HG03565 (cell line): ENCODE results near the gene EPB41L3.
A peak's percentile ranks its signal among the peaks of the same experiment; 100 is the strongest.

ENCODE experiments used
- ATAC-seq: cut with Tn5 transposase; IDR thresholded peaks from one replicate; pipeline ENCODE4 v1.9.1; 2021; ENCODE audit warnings: mild to moderate bottlenecking, moderate library complexity; ENCODE audit not compliant: unreplicated experiment

EPB41L3 gene

GRCh38 chr18:5456577-5457461, 87.0 kb downstream of the EPB41L3 start:
- peak; percentile 59 for ATAC-seq

GRCh38 chr18:5455674-5456073, 88.1 kb downstream of the EPB41L3 start:
- ATAC-seq = no peak

GRCh38 chr18:5452943-5453443, 90.8 kb downstream of the EPB41L3 start:
- ATAC-seq = no peak

- ATAC-seq = no peak
Measured at GRCh38 chr18:5451871-5452270, 91.9 kb downstream of the EPB41L3 start.

- ATAC-seq = no peak
Measured at GRCh38 chr18:5451150-5451549, 92.6 kb downstream of the EPB41L3 start.

- ATAC-seq = no peak
Measured at GRCh38 chr18:5449858-5450509, 93.8 kb downstream of the EPB41L3 start.

GRCh38 chr18:5447442-5447841, 96.4 kb downstream of the EPB41L3 start:
- no peak for ATAC-seq

- no peak for ATAC-seq
Measured at GRCh38 chr18:5444847-5445246, 99.0 kb downstream of the EPB41L3 start.

GRCh38 chr18:5444269-5444668, 99.5 kb downstream of the EPB41L3 start:
- no peak for ATAC-seq

- no peak for ATAC-seq
Measured at GRCh38 chr18:5439986-5440696, 103.7 kb downstream of the EPB41L3 start.

- ATAC-seq = no peak
Measured at GRCh38 chr18:5434425-5434824, 109.4 kb downstream of the EPB41L3 start.

GRCh38 chr18:5431836-5432575, 111.8 kb downstream of the EPB41L3 start:
- ATAC-seq = no peak

GRCh38 chr18:5430131-5430530, 113.7 kb downstream of the EPB41L3 start:
- ATAC-seq = no peak

GRCh38 chr18:5429681-5430080, 114.1 kb downstream of the EPB41L3 start:
- ATAC-seq = no peak

- ATAC-seq = no peak
Measured at GRCh38 chr18:5425721-5426120, 118.1 kb downstream of the EPB41L3 start.

GRCh38 chr18:5424903-5425664, 118.7 kb downstream of the EPB41L3 start:
- ATAC-seq = peak; percentile 48

GRCh38 chr18:5422626-5423025, 121.2 kb downstream of the EPB41L3 start:
- ATAC-seq = no peak

GRCh38 chr18:5421981-5422380, 121.8 kb downstream of the EPB41L3 start:
- ATAC-seq = no peak

GRCh38 chr18:5420906-5421305, 122.9 kb downstream of the EPB41L3 start:
- ATAC-seq = no peak

GRCh38 chr18:5419601-5420000, 124.2 kb downstream of the EPB41L3 start:
- no peak for ATAC-seq
